NCI-H526 (cell line): ENCODE measurements around the gene MED13.
A peak's percentile ranks its signal among the peaks of the same experiment; 100 is the strongest.
"Not testable (repeated sequence)": the region's sequence is repeated elsewhere in the genome, so short reads cannot be mapped to it uniquely, and the experiment has no call there.

Experiments
- DNase-seq, 2 experiments: peaks; one replicate each; lab custom pipeline; 2025; lab: John Stamatoyannopoulos, UW

MED13 gene

GRCh38 chr17:62090021-62090824 is 25.1 kb upstream of the MED13 start:
- no peak for DNase-seq

DNA sequence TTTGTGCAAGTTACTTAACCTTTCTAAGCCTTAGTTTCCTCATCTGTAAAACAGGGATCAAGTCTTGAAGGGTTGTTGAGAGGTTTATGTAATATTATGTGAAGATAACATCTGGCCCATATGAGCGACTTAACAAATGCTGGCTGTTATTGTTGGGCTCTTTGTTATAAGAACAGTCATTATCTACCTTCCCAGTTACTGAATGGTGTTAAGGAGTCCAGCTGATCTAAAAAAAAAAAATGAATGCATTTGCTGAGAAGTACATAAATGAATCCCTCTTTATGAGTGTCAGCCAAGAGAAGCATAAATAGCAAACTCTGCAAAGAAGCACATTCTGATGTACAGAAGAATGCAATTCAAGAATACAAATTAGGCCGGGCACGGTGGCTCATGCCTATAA is 24.3 kb upstream of the MED13 start:
- no peak for DNase-seq

- DNase-seq: no peak
Observed at GRCh38 chr17:62086737-62087136, 21.7 kb upstream of the MED13 start.

GRCh38 chr17:62085511-62086408 is 20.7 kb upstream of the MED13 start:
- DNase-seq: no peak

DNA sequence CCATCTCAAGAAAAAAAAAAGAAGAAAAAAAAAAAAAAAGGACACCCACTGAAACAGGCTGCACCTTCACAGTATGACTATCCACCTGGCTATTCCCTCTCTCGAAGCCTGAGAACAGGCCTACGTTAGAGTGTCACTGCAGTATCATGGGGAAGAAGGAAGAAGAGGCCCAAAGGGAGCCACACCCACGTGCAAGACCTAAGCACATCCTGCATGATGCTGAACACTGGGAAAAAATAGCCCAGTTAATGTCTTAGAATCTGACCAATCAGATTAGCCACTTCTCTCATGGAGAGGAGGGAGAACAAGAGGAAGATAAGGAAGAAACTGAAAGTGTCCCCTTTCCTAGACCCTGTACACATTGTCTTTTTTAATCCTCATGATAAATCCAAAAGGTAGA is 19.5 kb upstream of the MED13 start:
- DNase-seq: no peak

- DNase-seq: no peak
Observed at GRCh38 chr17:62083651-62084050, 18.6 kb upstream of the MED13 start.

GRCh38 chr17:62080647-62081046 is 15.6 kb upstream of the MED13 start:
- DNase-seq: no peak

- peak; percentile 14 to 40 for DNase-seq
Observed at GRCh38 chr17:62078009-62078408, 12.9 kb upstream of the MED13 start.

DNA sequence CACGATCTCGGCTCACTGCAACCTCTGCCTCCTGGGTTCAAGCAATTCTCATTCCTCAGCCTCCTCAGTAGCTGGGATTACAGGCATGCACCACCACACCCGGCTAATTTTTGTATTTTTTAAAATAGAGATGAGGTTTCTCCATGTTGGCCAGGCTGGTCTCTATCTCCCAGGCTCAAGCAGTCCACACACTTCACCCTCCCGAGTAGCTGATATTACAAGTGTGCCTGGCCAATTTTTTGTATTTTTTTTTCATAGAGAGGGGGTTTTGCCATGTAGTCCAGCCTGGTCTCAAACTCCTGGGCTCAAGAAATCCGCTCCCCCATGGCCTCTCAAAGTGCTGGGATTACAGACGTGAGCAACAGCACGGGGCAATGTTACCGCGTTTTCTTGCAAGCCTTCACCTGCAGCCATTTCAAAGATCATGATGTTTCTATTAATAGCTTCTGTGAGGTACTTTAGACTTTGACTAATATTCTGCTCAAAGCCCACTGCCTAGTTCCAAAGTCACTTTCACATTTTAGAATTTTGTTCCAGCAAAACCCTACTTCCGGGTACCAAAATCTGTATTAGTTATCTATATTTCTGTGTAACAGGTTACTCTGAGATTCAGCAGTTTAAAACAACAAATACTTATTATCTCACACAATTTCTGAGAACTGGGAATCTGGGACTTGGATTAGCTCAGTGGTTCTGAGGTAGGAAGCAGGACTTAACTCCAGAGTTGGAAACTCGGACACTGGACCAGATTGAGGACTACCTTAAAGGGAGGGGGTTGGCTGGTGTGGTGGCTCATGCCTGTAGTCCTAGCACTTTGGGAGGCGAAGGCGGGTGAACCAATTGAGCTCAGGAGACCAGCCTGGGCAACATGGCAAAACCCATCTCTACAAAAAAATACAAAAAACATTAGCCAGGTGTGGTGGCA is 12.0 kb upstream of the MED13 start:
- no peak for DNase-seq

DNA sequence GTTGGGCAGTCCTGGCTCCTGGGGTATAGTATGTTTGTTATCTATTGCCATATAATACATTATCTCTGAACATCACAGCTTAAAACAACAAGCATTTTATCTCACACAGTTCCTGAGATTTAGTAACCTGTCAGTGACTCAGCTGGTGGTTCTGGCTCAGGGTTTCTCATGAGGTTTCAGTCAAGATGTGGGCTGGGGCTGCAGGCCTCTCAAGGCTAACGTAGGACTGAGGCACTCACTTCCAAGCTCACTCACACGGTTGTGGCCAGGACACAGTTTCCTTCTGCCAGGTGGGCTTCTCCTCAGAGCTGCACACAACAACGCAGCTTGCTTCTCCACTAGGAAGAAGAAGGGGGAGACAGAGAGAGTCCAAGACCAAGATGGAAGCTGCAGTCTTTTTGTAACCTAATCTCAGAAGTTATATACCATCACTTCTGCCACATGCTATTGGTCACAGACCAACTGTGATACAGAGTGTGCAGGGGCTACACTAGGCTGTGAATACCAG is 10.3 kb upstream of the MED13 start:
- no peak for DNase-seq

GRCh38 chr17:62073993-62074392 is 8.9 kb upstream of the MED13 start:
- no peak for DNase-seq

- not testable (repeated sequence) for DNase-seq
Observed at GRCh38 chr17:62072855-62073254, 7.8 kb upstream of the MED13 start.

DNA sequence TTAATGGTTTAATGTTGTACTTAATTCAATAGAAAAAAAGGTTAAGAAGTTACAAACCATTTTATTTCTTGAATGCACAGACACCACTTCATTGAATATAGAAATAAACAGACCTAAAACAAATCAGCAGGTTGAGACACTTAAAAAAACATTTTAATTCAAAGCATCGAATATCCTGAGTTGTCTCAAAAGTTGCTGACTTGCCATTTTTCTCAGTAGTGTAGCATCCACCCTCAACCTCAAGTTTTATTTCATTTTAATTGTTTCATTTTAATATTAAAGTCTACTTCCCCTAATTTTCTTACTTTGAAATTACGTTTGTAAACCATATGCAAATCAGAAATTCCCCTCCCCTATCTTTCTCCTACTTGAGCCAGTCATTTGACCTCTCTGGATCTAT is 5.8 kb upstream of the MED13 start:
- no peak for DNase-seq

- no peak for DNase-seq
Observed at GRCh38 chr17:62067165-62068145, 2.4 kb upstream of the MED13 start.

DNA sequence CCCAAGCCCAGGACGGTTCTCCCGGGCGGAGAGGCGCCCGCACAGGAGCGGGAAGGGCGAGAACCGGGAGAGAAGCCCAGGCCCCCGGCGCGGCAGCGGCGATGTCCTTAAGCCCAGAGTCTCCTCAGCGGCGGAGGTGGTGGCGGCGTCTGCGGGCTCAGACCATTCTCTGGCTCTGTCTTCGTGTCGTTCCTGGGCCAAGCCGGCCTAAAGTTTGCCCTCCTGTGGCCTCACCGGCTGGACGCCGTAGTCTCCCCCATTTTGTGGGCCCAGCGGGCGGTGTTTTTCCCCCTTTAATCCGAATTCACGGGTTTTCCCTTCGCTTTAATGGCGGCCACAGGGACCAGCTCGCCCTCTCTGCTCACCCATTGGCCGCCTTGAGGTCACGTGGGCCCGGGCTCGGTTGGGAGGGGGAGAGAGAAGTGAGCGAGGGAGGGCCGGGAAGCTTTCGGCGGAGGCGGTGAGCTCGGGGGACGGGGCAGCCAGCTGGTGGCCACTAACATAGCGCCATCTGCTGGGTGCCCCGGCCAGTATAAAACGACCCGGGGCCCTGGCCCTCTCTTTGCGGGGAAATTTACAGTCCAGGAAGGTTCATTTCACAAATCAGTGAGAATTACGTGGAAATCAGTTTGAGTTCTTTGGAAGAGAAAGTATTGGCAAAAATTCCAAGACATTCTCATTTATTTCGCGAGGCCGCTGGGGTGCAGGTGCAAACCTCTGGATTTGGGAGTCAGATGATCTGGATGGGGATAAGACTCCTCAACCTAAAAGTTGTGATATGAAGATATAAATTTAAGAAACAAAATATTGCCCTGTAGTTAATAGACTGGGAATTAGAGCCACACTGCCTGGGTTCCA is 762 bp upstream of the MED13 start:
- DNase-seq: peak; percentile 94 to 99

DNA sequence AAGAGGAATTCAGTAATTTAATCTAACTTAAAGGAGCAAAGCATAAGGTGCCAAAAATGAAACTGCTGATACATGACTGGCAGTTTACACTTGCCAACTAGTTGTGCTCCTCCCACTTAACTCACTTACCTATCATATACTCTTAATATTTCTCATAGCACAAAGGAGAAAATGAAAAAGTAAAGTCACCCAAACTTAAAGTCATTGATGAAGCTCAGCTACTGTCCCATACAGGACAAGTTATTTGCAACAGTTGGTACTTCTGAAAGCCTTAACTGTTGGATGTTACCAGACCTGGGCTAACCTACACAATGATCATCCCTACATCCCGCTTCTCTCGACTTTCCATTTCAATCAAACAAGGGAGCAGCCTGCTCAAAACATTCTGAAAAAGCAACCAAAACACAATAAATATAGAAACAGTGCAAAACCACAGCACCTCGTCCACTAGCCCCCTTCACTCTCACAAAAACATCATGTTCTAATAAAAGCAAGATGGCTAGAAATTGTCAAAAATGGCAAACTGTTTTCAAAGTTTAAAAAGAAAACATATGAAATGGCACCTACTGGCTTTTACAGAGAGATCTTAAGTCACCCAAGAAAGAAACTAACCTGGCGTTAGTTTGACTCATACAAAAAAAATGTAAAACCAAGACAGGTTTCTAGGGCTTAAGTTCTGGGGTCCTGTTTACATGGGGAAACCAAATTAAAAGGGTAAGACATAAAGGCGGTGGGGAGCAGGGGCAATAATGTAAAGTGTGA is 868 bp downstream of the MED13 start:
- peak in 1 of 2 experiments; percentile 23 for DNase-seq

DNA sequence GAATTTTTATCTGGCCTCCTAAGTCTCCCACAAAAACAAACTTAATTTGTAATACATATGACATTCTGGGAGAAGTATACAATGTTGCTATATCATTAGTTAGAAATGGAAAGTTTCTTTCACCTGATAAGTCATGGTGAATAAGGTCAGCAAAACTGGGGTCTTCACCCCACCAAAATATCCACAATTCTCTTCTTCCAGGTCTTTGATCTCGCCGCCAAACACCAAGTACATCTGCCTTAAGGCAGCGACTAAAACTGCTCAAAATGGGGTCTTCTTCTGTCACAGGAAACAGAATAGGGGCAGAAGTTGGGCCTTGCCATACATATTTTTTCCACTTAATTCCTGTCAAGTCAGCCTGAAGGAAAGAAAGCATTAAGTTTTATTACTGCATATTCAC is 2.1 kb downstream of the MED13 start:
- DNase-seq: no peak

DNA sequence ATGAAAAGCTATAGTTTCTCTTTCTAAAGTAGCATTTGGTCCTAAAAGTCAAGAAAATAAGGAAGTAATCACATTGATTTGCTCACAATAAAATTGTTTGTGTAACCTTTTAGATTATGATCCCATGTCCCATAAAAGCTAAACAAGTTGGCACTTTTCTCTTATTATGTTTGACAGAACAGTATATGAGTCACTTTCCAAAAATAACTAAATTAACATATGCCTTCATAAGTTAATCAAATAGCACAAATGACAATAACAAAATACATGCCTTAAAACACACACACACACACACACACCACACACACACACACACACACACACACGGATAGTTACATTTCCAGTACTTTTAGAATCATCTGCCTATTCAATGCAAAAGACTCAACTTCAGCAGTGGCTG is 2.8 kb downstream of the MED13 start:
- DNase-seq: no peak

DNA sequence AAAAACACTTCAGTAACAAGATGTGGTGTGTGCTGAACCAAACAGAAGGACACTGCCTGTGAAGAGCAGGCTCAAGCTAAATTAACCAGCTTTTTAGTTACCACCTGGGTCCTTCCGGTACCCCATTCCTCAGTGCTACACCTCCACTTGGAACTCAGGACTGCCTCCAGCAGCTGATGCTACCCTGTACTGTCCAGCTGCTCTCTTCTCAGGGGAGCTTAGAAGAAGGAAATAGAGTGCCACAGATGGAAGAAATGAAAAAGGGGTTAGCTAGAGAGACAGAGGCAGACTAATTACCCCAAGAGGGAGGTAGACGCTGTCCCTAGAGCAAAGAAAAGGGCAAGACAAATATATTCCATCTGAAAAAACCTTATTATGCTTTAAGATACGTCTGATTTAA is 5.7 kb downstream of the MED13 start:
- DNase-seq: no peak
